Measurements from ENCODE around the gene NOX3.
"Not testable (repeated sequence)": the region's sequence is repeated elsewhere in the genome, so short reads cannot be mapped to it uniquely, and the experiment has no call there.

The NOX3 gene, protein sequence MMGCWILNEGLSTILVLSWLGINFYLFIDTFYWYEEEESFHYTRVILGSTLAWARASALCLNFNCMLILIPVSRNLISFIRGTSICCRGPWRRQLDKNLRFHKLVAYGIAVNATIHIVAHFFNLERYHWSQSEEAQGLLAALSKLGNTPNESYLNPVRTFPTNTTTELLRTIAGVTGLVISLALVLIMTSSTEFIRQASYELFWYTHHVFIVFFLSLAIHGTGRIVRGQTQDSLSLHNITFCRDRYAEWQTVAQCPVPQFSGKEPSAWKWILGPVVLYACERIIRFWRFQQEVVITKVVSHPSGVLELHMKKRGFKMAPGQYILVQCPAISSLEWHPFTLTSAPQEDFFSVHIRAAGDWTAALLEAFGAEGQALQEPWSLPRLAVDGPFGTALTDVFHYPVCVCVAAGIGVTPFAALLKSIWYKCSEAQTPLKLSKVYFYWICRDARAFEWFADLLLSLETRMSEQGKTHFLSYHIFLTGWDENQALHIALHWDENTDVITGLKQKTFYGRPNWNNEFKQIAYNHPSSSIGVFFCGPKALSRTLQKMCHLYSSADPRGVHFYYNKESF

DNA sequence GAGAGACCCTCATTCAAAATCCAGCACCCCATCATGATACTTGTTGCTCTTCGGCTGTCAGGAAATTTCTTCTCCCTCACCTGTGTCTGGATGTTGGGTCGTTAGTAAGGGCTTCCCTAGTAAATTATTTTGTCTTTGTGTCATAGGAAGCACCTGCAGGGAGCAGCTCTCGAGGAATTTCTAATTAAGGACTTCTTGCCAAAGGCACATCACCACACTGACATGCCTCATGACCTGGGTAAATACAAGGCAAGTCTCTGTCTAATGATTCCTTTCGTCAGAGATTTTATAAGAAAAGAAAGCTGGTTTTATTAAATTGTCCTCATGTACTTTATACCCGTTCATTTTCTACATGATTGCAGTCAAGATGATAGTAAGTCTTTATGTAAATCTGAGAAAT, at the start of gene NOX3:
NOX3 (minus strand) TSS at position 74 of the 400 bp plus-strand sequence; CDS start at position 35, 39 bp downstream.
- no peak for DNase-seq (ENCODE audit: extremely low read depth in 1 of 2, low read depth in 1 of 2)

DNA sequence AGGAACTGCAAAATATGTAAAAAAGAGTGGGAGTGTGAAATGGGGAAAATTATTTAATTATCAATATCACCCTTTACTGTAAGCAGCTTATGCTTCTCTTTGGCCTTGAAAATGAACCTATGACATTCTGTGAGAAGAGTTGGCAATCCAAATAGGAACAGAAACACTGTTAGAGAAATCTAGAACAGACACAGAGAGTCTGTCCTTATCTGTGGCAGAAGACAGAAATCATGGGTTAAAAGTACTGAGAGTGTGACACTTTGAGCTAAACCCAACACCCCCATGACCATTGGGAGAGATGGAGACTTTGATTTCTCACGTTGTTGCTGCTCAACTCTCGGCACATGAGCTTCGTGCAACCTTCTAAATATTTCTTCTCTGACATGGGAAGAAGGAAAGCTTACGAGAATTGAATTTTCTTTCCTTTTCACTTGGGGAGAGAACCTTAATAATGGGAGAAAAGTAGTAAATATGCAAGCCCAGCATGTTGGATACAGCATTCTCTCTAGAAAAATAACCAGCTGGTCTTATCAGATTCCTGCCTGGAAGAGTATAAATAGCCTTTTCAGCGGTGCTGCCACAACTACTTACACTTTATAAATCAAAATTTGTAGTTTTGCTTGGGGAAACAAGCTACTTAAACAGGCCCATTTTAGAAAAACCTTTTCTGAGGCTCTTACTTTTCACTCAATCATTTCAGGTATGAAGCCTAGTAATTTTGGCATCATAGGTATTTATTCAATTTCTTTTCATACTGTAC, 49.4 kb upstream of the NOX3 start:
- DNase-seq (ENCODE audit: extremely low read depth in 1 of 2, low read depth in 1 of 2), result no peak

DNA sequence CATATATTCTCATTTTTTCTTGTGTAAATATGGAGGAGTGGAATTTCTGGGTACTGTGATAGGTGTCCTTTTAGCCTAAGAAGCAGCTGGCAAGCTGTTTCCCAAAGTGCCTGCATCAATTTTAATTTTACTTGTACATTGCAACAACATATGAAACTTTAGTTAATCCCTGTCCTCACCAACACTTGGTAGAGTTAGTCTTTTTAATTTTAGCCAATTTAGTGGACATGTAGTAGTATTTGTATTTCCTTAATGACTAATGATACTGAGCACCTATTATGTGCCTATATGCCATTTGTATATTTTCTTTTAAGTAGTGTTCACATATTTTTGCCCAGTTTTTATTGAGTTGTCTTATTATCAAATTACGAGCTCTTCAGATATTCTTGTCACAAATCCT, 46.8 kb upstream of the NOX3 start:
- DNase-seq (ENCODE audit: extremely low read depth in 1 of 2, low read depth in 1 of 2), result no peak

DNA sequence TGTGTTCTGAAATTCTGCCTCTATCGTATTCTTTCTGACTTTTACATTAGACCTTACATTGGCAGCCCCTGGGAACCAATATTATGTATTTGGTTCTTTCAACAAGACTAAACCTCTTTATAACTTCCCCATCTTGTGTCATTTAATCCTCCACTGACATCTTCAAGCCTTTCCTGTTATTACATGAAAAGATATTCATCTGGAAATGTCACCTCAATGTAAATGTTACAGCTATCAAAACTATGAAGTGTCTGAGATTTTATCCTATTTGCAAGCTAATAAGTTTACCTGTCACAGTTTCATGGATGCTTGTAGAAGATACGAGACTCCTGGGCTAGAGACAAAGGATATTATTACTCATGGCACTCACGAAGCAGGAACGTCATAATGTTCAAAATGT, 43.9 kb upstream of the NOX3 start:
- DNase-seq (ENCODE audit: extremely low read depth in 1 of 2, low read depth in 1 of 2), result no peak

DNA sequence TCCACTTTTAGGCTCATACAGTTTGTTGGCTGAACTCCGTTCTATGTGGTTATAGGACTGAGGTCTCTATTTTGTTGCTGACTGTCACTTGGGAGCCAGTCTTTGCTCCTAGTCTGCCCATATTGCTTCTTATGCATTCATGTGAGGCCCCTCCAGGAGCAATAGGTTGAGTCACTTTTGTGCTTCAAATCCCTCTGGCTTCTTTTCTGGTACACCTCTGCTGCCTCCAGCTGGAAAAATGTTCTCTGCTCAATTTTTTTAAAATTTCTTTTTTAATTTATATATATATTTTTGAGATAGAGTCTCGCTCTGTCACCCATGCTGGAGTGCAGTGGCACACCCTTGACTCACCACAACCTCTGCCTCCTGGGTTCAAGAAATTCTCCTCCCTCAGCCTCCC, 42.7 kb upstream of the NOX3 start:
- no peak for DNase-seq (ENCODE audit: extremely low read depth in 1 of 2, low read depth in 1 of 2)

DNA sequence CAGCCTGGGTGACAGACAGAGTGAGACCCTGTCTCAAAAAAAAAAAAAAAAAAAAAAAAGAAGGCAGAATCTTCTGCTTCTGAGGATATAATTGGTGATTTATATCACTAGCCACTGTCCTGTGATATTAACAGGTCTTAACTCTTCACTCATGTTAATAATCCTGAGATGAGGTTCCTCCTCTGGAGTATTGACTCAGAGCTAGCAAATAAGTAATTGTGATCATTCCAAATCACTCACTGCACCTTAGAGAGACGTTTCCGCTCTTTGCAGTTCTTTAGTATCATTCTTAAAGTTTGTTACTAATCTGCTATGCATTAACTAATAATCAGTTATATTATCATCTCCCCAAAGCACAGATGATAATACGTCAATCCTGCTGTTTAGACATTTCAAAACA, 41.6 kb upstream of the NOX3 start:
- no peak for DNase-seq (ENCODE audit: extremely low read depth in 1 of 2, low read depth in 1 of 2)

DNA sequence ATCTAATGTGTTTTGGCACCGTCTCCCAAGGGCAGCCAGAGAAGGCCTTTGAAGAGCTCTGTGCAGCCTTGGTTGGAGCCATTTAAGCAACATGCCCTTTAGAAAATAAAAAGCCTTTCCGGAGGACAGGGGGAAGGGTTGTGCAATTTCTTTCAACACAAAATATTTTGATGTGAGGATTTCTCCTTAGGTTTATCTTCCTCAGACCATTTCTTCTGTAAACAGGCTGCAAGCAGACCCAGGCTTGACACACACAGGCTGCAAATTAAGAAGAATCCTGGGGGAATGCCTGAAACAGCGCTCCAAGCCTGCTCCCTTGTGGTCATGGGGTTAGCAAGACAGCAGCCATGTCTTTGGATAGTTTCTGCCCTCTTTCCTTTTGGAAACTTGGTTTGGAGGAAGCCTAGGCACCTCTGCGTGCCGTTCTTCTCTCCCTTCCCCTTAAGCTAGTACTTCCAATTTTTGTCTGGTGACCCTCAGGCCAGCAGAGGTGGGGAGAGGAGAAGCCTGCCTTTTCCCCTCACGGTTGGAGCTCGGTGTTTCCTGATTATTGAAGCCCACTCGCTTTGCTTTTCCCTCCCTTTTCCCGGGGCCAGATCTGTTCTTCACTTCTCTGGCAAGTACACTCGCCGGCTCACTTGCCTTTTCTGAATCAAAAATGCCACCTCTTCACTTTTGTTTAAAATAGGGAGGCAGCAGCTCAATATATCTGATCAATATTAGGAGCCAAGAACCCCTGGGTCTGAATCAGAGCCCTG, 39.6 kb upstream of the NOX3 start:
- DNase-seq (ENCODE audit: extremely low read depth in 1 of 2, low read depth in 1 of 2), result no peak

DNA sequence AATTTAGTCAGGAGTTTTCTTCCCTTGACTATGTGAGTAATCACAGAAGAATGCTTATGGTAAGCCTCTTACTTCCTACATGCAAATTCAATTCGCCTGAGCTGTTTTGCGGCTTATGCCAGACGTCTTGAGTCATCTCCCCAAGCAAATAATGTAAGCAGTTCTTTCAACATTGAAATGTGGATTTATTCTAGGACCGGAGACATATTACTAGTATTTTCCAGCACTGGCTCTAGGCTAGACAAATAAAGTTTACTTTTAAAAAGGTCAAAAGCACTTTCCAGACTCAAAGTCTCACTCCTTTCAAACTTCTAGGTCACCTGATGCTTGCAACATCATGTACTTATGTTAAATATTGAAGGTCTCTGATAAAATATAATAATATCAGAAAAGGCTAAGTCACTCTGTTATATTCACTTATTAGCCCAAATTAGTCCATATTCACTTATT, 38.1 kb upstream of the NOX3 start:
- no peak for DNase-seq (ENCODE audit: extremely low read depth in 1 of 2, low read depth in 1 of 2)

DNA sequence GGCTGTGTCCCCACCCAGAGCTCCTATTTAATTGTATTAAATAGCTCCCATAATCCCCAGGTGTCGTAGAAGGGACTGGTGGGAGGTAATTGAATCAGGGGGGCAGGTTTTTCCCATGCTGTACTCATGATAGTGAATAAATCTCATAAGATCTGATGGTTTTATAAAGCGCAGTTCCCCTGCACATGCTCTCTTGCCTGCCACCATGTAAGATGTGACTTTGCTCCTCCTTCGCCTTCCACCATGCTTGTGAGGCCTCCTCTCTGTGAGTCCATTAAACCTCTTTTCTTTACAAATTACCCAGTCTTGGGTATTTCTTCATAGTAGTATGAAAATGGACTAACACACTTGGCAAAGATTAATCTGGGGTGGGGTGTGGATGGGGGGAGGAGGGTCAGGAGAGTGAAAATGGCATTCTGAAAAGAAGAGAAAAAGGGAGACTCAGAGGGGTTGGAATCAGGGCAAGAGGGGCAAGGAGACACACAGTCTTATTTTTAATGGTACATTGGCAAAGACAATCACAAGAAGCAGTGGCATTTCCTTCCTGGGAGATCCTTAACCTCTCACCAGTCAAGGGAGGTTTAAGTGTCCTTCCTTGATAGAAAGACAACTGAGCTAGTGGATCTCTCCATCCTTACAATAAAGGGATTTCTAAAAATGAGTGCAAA, 37.5 kb upstream of the NOX3 start:
- DNase-seq (ENCODE audit: extremely low read depth in 1 of 2, low read depth in 1 of 2), result no peak

DNA sequence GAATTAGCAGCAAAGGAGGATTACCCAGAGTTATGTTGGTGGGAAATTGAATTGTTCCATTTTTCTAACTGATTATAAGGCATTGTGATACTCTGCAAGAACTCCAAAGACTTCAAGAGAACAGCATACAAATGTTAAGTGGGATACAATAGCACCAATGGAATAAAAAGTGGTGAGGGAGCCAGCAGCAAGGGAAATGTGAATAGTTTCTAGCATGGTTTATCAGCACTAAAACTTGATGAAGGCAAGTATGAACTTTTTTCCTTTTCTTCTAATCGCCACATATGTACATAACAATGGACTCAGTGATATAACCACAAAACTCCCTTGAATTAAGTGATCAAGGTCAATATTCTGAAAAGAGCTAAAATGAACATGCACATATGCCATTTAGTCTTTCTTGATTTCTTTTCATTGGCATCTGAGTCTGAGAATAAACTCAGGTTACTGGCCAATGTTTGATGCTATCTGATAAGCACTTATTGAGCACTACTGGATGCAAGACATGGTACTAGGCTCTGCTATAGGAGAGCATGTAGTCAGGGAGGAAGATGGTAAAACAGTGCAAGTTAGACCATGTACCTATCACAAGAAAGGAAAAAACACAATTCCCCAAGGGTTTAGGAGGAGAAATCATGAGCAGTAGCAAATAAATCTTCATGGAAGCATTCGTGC, 36.6 kb upstream of the NOX3 start:
- DNase-seq (ENCODE audit: extremely low read depth in 1 of 2, low read depth in 1 of 2), result no peak

DNA sequence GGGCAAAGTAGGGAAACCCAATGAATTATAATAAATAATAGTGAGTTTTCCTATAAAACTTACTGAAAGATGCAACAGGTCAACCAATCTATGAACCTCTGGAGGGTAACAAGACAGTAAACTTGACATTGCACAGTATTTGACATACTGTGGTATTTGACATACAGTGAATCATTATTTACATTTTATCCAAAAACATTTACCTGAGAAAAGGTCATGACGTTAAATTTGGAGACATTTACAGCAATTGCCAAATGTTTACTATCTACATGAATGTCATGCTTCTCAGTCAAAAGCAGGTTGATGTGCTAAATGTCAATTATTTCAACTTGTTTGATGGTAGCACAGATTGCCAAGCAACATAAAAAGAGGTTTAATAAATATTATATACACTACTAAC, 35.8 kb upstream of the NOX3 start:
- no peak for DNase-seq (ENCODE audit: extremely low read depth in 1 of 2, low read depth in 1 of 2)

DNA sequence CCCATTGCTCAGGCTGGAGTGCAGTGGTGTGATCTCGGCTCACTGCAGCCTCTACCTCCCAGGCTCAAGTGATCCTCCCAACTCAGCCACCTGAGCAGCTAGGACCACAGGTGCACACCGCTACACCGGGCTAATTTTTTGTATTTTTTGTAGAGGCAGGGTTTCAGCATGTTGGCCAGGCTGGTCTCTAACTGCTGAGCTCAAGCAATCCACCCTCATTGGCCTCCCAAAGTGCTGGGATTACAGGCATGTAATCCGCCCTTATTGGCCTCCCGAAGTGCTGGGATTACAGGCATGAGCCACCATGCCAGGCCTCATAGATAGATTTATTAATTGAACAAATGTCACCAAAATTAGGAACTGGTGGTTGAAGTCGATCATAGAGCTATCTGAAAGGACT, 32.6 kb upstream of the NOX3 start:
- not testable (repeated sequence) for DNase-seq (ENCODE audit: extremely low read depth in 1 of 2, low read depth in 1 of 2)

DNA sequence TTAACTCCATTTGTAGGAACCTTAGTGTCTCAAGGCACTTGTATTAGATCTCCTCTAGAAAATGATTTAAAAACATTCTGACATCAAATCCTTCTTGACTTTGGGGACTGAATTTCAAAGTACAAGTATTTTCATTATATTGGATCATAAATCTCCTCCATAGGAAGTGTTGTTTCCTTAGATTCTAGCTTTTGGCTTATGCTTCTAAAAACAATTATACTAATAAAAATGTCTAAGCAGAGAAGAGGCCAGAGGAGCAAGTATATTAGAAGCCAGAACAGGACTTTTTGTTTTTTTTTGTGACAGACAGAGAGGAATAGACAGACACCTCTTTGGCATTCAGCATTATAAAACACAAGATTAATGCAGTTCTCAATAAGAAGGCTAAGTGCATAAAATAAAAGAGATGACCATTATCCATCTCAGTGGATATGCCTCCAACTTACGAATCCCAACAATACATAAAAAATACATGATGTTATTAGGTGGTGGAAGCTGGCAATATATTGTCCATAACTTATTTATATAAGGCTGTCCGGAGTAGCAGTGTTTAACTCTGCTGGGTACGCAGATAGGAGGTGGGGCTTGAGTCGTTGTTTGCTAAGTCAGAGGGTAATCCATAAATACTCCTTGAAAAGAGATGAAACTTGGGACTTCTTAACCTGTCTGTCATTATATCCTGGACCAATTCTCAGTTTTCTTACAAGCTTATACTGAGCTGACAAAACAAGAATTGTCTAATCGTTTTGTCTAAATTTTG, 31.9 kb upstream of the NOX3 start:
- DNase-seq (ENCODE audit: extremely low read depth in 1 of 2, low read depth in 1 of 2), result no peak

DNA sequence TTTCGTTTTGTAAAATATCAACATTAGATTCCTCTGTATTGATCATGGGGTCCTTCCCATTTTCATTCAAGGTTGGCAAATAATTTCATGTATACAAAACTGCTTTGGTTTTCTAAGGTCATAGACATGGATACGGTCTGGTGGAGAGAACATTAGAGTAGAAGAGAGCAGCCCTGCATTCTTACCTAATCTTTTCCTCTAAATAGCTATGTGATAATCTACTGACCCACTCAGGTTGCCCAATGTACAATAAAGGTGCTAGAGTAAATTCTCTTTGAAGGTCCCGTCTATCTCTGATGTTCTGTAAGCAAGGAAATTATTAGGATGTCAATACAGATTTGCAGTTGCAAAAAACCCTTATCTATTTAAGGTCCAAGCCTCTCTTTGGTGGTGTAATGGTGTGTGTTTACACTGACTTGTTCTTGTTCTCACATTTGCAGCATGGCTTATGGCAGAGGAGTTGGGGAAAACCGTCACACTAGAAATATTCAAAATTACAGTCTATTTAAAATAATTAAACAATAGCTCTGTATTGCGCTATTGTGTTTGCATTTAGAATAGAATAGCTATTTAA, 31.2 kb upstream of the NOX3 start:
- no peak for DNase-seq (ENCODE audit: extremely low read depth in 1 of 2, low read depth in 1 of 2)

DNA sequence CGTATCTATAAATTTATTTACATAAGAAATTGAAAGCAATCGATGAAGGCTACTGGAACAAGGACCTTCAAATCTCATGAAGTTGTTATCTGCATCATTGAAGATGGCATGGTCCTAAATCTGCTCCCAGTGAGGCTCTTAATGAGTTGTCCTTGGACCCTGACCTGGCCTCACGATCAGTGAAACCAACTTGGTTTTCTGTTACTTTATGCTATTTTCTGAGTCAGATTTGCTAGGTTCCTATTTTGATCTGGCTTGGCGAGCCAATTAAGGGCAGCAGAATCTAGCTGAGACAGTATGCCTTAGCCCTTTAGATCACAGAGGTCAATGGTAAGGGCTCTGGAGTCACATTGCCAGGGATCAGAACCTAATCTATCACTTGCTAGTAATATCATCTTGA, 30.1 kb upstream of the NOX3 start:
- no peak for DNase-seq (ENCODE audit: extremely low read depth in 1 of 2, low read depth in 1 of 2)

DNA sequence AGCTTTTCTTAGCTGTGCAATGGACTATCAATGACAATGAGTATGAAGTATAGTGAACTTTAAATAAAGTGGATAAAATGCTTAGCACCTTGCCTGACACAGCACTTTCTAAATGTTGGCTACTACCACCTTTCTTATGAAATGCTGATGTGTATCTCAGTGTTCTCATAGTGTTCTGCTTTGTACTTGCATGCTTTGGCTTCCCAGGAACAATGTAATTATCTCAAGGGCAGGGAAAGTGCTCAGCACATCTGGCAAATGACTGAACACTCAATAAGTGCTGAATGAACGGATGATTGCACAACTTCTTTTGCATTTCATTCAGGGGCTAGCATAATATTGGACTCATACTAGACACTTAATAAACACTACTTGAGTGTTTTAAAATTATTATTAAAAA, 28.2 kb upstream of the NOX3 start:
- no peak for DNase-seq (ENCODE audit: extremely low read depth in 1 of 2, low read depth in 1 of 2)

DNA sequence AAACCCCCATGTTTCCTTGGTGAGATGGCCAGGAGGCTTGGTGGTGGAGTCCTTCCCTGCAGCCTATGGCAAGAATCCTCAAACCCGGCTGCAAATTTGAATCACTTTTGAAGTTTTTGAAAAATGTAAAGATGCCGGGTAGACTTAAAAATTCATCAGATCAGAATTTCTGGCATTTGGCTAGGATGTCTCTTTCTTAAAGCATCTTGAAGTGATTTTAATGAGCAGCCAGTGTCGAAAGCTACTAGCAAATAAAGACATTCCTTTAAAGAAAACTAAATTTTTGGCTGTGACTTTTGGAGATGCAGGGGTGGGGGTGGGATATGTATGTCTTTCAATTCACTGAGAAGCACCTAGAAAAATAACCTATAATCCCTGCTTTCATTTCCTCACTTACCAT, 25.6 kb upstream of the NOX3 start:
- DNase-seq (ENCODE audit: extremely low read depth in 1 of 2, low read depth in 1 of 2), result no peak

DNA sequence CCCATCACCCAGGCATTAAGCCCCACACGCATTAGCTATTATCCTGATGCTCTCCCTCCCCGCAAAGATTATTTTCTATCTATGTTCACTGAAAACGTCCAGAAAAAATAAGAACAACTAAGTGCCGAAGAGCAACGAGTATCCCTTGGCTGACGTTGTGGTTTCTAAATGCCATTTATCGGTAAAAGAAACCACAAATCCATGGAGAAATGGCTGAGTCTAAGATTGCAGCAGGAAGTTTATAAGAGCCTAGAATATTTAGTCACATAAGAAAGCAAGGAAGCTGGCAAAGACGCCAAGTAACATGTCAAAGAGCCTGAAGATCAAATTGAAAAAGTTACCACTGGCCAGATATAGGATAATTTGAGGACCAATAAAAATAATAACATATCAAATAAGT, 18.1 kb upstream of the NOX3 start:
- no peak for DNase-seq (ENCODE audit: extremely low read depth in 1 of 2, low read depth in 1 of 2)

DNA sequence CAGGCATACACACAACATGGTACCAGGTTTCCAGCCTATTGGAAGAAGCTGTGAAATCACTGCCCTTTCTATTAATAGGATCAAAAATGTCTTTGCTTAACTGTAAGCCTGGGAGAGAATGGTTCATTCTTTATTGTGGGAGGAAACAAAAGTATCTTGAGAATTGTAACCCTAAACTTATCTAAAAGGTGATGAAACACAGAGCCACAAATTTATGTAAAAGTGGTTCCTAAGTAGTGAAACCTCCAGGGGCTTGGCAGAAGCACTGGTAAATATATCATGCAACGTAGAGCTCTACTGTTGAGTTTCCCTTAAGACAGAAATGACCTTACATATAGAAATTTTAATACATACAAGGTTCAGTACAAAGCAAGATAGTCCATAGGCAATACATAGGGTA, 17.2 kb upstream of the NOX3 start:
- DNase-seq (ENCODE audit: extremely low read depth in 1 of 2, low read depth in 1 of 2), result no peak

Measured in activated CD8-positive, alpha-beta memory T cell treated with anti-CD3 and anti-CD28 coated beads for 1 hour (primary cell).